ENCODE data around the gene PNPLA3.

GRCh38 chr22:43893266-43893665 lies 30.3 kb upstream of the PNPLA3 start:
- TF ChIP-seq EZH2phosphoT487 (IDR thresholded peaks at IDR 0.05; ENCODE audit: borderline replicate concordance, low read length), result no peak
- TF ChIP-seq CTCF (conservative IDR thresholded peaks at IDR 0.05; ENCODE audit: low read depth, low read length), result no peak
